Renal cortical epithelial cell (primary cell): ENCODE data around the gene KIF1A. TPM values are rescaled to one million over a fixed set of nuclear protein-coding genes. Genes with fewer than 3 reads are reported as not detected.
"Not testable (repeated sequence)": the region's sequence is repeated elsewhere in the genome, so short reads cannot be mapped to it uniquely, and the experiment has no call there.

Source experiments
- DNase-seq: peaks from one replicate; pipeline ENCODE4 v3.0.0-alpha.2; 2011; ENCODE audit warnings: low read depth
- total RNA-seq: library from RNA; depleted of rRNA; stranded (reverse); fragments of >200 nt; gene quantifications from 2 replicates; pipeline ENCODE4 v1.2.3, GENCODE V29; 2014

Gene KIF1A
- total RNA-seq, 1 donor from 2014 or later = 0.45 TPM

DNA sequence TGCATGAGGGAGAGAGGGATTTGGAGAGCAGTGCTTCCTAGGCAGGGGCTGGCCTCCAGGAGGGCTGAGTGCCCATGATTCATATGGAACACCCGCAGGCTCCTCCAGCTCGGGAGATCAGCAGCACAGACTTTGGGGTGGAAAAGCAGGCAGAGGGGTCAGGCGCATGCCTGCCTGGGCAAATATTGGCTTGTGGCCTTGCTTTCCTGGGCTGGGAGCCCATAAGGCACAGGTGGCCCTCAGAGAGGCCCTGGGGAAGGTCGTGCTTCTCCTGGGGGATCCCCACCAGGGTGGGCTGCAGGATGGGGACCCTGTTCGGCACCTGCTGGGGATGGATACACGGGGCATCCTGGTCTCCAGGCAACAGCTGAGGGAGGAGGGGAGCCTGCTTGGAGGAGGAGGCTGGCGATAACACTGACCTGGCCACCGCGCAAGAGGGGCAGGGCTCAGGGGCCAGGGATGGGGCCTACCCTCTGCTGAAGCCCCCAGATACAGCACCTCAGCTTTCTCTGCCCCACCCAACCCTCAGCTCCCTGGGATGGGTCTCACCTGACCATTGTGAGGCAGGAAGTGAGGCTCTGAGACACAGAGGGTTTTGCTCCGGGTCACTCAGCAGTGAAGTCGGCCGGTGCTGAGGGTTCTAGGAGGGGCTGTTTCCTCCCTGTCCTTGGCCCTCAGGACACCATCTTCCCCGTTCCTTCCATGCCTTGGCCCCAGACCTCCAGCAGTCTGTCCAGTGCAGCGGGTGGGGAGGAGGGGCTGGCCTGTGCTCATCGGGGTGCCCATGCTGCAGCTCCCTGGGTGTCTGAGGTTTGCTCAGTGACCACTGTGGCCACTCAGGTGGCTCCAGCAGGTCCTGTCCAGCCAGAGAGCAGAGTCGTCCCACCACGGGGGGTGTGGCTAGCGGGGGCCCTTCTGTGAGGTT lies 116.3 kb downstream of the KIF1A start:
- DNase-seq = no peak

GRCh38 chr2:240702640-240703011 lies 117.4 kb downstream of the KIF1A start:
- DNase-seq = no peak

- no peak for DNase-seq
These were observed 118.0 kb downstream of the KIF1A start for GRCh38 chr2:240701736-240702639.

DNA sequence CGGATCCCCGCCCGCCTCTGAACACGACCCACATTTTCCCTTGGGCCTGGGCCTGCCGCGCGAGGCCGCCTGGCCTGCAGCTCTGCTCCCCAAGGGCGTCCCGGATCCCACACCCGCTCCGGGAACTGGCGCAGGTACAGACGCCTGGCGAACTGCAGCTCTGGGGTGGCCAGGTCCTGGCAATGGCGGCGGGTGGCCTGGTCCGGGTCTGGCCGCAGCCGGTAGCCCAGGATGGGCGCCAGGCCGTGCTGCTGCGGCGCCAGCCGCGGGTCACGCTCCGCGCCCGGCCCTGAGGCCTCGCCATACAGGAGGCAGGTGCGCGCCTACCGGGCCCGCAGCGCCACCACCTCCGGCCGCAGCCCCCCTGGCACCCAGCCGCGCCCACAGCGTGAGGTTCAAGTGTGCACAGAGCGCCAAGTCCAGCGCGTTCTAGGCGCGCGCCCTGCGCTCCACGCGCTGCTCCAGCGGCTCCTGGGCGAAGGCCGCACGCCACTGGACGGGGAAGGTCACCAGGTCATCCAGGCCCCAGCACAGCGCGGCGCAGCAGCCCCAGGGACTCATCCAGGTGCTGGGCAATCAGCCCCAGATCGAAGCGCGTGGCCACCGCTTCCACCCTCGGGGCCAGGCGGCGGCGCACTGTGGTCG lies 118.8 kb downstream of the KIF1A start:
- DNase-seq = no peak

GRCh38 chr2:240700616-240701015 lies 119.4 kb downstream of the KIF1A start:
- DNase-seq = not testable (repeated sequence)

DNA sequence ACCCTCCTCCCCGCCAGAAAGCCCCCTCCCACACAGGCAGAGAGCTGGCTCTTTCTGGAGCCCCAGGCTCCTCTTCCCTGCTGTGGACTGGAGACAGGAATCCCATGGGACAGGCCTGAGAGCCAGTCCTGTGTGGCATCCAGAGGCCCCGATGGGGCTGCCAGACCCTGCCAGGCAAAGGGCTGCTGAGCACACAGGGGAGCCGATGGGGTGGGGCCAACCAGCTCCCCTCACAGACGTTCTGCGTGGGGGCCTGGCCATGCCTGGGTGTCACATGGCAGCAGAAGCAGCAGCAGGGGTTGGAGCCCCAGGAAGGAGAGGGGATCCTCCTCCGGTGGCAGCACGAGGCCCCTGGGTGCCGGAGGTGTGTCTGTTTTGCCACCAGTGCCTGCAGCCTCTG lies 120.2 kb downstream of the KIF1A start:
- DNase-seq = not testable (repeated sequence)

DNA sequence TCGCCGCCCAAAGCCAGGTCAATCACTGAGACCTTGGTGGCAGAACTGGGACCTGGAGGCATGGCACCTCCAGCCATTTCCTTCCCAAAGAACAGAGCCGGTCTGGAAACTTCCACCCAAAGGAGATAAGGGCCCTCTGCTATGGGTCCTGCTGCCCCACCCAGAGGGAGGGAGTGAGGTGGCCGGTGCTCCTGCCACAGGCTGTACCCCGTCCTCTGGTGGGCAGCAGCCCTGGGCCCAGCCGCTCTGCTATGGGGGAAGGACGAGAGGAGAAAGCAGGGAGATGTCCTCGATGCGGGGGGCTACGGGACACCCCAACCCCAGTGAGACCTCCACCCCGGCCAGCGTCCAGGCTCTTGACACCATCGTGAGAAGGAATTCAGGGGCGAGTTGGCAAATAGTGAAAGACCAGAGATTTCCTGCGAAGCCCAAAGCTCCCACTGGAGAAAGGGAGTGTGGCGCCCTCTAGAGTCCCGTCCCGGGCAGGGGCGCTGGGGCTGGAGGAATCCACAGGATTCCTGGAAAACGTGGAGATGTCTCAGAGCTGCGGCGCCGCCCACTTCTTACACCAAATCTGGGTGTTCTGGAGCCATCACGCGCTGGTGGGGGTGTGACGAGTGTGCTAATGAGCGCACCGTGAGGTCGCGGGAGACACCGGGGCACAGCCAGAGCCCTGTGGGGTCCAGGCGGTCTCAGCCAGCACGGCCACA lies 121.0 kb downstream of the KIF1A start:
- not testable (repeated sequence) for DNase-seq

GRCh38 chr2:240696469-240696868 lies 123.5 kb downstream of the KIF1A start:
- DNase-seq = not testable (repeated sequence)

DNA sequence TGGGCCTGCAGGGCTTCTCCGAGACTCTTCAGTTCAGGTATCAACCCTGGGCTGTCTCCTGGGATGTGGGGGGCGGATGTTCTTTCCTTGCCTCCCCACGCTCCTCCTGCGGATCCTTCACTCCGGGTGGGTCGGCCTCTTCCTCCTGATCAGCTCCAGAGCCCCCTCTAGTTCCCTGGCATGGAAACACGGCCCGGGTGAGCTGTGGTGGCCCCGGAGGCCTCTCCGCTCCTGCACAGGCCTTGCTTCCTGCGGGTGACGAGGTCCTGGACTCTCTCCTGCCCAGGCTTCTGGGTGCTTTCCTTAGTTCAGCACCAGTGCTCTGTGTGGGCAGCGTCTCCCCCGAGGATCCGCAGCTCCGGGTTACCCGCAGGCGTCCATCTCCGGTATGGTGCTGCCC lies 124.4 kb downstream of the KIF1A start:
- not testable (repeated sequence) for DNase-seq

- not testable (repeated sequence) for DNase-seq
These were observed 125.7 kb downstream of the KIF1A start for GRCh38 chr2:240694304-240694703.

- DNase-seq = not testable (repeated sequence)
These were observed 127.1 kb downstream of the KIF1A start for GRCh38 chr2:240692583-240693561.

- DNase-seq = not testable (repeated sequence)
These were observed 128.2 kb downstream of the KIF1A start, which contains the start of gene AQP12A for GRCh38 chr2:240691631-240692420. Gene AQP12A (plus strand): TSS chr2:240691866. CDS start chr2:240691914, 48 bp downstream.

DNA sequence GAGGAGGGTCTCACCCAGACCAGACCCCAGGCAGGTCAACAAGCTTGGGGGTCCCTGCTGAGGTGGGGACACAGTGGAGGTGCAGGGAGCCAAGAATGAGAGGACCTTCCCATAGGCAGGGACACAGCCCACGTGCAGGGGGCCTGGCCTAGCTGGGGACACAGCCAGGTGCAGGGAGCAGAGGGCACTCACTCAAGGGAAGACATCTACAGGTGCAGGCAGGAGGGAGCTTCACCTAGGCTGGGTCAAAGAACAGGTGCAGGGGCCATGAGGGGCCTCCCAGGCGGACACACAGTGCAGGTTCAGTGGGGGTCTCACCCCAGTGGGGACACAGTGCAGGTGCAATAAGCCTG lies 129.0 kb downstream of the KIF1A start:
- DNase-seq = not testable (repeated sequence)

- not testable (repeated sequence) for DNase-seq
These were observed 129.5 kb downstream of the KIF1A start for GRCh38 chr2:240690421-240691074.

DNA sequence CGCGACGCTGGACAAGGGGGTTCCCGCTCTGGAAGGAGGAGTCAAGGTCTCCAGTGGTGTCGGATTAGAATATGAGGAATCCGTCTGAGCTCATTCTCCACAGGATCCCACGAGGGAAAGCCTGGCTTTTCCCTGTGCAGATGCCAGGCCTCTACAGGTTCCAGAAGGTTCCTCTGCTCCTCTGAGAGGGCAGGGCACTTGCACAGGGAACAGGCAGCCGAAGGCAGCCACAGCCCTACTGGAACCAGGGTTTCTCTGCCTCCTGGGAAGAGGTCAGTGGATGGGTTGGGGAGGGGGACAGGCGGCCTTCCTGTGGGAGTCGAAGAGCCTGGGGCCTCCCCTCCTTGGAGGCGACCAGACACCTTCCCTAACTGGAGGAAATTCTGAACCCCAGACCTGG lies 130.0 kb downstream of the KIF1A start:
- DNase-seq = no peak

DNA sequence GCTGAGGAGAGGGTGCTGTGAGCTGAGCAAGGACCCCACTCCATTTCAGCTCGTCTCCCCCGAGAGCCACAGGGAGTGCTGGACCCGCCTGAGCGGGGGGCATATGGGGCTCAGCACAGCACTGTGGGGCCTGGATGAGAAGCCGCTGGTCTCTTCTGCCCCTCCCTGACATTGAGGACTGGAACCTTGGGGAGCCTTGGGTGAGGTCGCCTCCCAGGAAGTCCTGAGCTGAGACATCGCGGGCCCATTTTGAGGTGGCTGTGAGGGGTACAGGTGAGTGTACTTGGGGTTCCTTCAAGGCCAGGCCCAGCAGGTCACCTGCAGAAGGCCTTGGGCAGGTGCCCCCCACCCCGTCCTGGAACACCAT lies 131.5 kb downstream of the KIF1A start:
- DNase-seq = no peak

GRCh38 chr2:240687741-240688552 lies 132.1 kb downstream of the KIF1A start:
- no peak for DNase-seq
